ENCODE data around the gene IGFBP3. TPM values are rescaled to one million over a fixed set of nuclear protein-coding genes. Genes with fewer than 3 reads are reported as not detected.

IGFBP3 gene
- total and polyA plus RNA-seq, 12 donors = 5.4 to 53.1 (median 18.1) TPM

DNA sequence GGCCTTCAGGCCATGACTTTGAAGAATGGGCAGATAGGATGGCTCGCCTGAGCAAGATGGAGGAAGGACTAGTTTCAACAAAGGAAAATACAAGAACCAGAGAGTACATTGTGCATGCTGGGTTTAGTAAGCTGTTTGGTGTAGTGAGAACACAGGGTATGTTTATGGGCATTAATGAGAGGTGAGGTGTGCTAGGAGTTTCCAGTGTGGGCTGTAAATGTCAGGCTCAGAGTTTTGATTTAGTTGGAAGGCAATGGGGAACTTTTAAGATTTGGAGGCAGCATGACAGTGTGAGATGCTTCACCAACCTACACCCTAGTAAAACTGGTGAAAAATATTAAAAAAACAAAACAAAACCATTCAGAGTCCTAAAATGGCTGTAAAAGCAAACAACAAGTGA lies 19.5 kb downstream of the IGFBP3 start:
- TF ChIP-seq, protein P1, sequence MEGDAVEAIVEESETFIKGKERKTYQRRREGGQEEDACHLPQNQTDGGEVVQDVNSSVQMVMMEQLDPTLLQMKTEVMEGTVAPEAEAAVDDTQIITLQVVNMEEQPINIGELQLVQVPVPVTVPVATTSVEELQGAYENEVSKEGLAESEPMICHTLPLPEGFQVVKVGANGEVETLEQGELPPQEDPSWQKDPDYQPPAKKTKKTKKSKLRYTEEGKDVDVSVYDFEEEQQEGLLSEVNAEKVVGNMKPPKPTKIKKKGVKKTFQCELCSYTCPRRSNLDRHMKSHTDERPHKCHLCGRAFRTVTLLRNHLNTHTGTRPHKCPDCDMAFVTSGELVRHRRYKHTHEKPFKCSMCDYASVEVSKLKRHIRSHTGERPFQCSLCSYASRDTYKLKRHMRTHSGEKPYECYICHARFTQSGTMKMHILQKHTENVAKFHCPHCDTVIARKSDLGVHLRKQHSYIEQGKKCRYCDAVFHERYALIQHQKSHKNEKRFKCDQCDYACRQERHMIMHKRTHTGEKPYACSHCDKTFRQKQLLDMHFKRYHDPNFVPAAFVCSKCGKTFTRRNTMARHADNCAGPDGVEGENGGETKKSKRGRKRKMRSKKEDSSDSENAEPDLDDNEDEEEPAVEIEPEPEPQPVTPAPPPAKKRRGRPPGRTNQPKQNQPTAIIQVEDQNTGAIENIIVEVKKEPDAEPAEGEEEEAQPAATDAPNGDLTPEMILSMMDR (IDR thresholded peaks at IDR 0.05) = no peak
- no peak for TF ChIP-seq POLR2A (IDR thresholded peaks at IDR 0.05)
- no peak for DNase-seq
- WGBS, 4 donors = 57 to 72% (median 66%) methylated on average over 1 of the region's 1 CpG
- no peaks in the 10 kb centered on the region for H3K9me3 ChIP-seq (replicated peaks in 1 of 3)
- H3K4me1 ChIP-seq (replicated peaks in 1 of 2) = no peaks in the 10 kb centered on the region
- H3K36me3 ChIP-seq (replicated peaks in 1 of 2) = no peaks in the 10 kb centered on the region
- no peak overlapping the region for H3K4me3 ChIP-seq
- no peaks in the 10 kb centered on the region for H3K27me3 ChIP-seq
- no peak overlapping the region for H3K27ac ChIP-seq
- intact Hi-C loops (cut with DNase I) = no loop called here

DNA sequence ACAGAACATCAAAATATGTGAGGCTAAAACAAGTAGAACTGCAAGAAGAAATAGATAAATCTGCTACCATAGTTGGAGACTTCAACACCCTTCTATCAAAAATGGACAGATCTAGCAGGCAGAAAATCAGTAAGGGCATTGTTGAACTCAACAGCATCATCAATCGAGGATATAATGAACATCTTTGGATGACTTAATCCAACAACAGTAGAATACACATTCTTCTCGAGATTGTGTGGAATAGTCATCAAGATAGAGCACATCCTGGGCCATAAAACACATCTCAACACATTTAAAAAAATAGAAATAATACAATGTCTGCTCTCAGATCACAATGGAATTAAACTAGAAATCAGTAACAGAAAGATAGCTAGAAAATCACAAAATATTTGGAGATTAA lies 22.9 kb downstream of the IGFBP3 start:
- intact Hi-C loops (cut with DNase I) = no loop called here
- 64 to 76% (median 75%) methylated on average over 2 of the region's 2 CpGs for WGBS, 4 donors
- Histone ChIP-seq H3K9me3 (replicated peaks in 1 of 3) (no peaks in the 10 kb centered on the region), H3K4me3 (no peak overlapping the region), H3K27me3 (no peaks in the 10 kb centered on the region), H3K4me1 (replicated peaks in 1 of 2) (no peaks in the 10 kb centered on the region), H3K36me3 (replicated peaks in 1 of 2) (no peaks in the 10 kb centered on the region), H3K27ac (no peak overlapping the region)
- no peak for DNase-seq
- TF ChIP-seq, protein P1 (IDR thresholded peaks at IDR 0.05) = no peak
- TF ChIP-seq POLR2A (IDR thresholded peaks at IDR 0.05) = no peak

DNA sequence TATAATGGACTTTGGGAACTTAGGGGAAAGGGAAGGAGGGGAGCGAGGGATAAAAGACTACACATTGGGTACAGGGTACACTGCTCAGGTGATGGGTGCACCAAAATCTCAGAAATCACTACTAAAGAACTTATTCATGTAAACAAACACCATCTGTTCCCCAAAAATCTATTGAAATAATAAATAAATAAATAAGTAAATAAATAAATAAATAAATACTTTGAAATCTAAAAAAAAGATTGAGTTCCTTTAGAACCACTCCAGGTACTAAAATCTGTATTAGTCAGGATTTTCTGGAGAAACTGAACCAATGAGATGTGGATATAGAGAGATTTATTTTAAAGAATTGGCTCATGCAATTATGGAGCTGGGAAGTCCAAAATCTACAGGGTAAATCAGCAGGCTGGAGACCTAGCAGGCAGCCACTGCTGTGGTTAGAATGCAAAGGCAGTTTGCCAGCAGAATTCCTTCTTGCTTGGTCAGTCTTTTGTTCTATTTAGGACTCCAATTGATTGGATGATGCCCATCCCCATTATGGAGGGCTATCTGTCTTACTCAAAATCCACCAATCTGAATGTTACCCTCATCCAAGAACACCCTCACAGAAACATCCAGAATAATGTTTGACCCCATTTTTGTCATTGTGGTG lies 23.9 kb downstream of the IGFBP3 start:
- no peaks in the 10 kb centered on the region for H3K9me3 ChIP-seq (replicated peaks in 1 of 3)
- WGBS, 4 donors = 86 to 97% (median 94%) methylated on average over 1 of the region's 1 CpG
- H3K4me1 ChIP-seq (replicated peaks in 1 of 2) = no peaks in the 10 kb centered on the region
- no peak overlapping the region for H3K4me3 ChIP-seq
- DNase-seq = no peak
- TF ChIP-seq, protein P1 (IDR thresholded peaks at IDR 0.05) = no peak
- no peak for TF ChIP-seq POLR2A (IDR thresholded peaks at IDR 0.05)
- intact Hi-C loops (cut with DNase I) = no loop called here
- H3K36me3 ChIP-seq (replicated peaks in 1 of 2) = no peaks in the 10 kb centered on the region
- no peak overlapping the region for H3K27ac ChIP-seq
- H3K27me3 ChIP-seq = no peaks in the 10 kb centered on the region

DNA sequence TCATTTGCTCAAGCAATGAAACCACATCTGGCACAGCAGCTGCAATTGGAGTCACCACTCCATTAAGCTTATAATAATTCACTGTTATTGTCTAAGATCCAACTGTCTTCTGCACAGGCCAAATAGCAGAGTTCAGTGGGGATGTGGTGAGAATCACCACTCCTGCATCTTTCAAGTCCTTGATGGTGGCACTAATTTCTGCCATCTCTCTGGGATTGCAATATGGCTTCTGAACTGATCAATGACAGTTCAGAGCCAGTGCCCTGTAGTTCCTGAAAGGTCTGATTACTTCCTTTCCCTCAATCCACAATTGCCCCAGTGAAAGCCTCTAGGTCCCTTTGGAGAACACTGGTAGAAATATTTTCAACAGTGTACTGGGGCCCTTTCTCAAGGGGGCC lies 26.4 kb downstream of the IGFBP3 start:
- TF ChIP-seq POLR2A (IDR thresholded peaks at IDR 0.05) = no peak
- TF ChIP-seq, protein P1 (IDR thresholded peaks at IDR 0.05) = no peak
- Histone ChIP-seq H3K27me3 (peaks cover 4% of the 10 kb centered on the region), H3K9me3 (replicated peaks in 1 of 3) (no peaks in the 10 kb centered on the region), H3K4me3 (no peak overlapping the region), H3K27ac (no peak overlapping the region), H3K4me1 (replicated peaks in 1 of 2) (no peaks in the 10 kb centered on the region), H3K36me3 (replicated peaks in 1 of 2) (no peaks in the 10 kb centered on the region)
- DNase-seq = no peak
- intact Hi-C loops (cut with DNase I) = no loop called here
